Esophagus squamous epithelium (tissue), 5 donors: ENCODE measurements around the gene WDR18. TPM values are rescaled to one million over a fixed set of nuclear protein-coding genes. Genes with fewer than 3 reads are reported as not detected.
A peak's percentile ranks its signal among the peaks of the same experiment; 100 is the strongest.

ENCODE experiments used
- DNase-seq: peaks from one replicate; lab custom pipeline; 2025; lab: John Stamatoyannopoulos, UW
- H3K27ac ChIP-seq, 4 donors: fragments of 200-600 bp; sonication (generic); one replicate each; pipeline ENCODE4 v1.5.1; 2016 to 2019; ENCODE audit warnings: mild to moderate bottlenecking in 1 of 4
- H3K27me3 ChIP-seq, 4 donors: fragments of 200-600 bp; sonication (generic); 1 replicate in 3 of 4; 2 replicates in 1 of 4; pipeline versions ENCODE4 v1.5.1 to v1.6.0; 2017 to 2021; ENCODE audit warnings: antibody characterized with exemption in 1 of 4
- H3K36me3 ChIP-seq, 3 donors: fragments of 200-600 bp; sonication (generic); one replicate each; pipeline ENCODE4 v1.5.1; 2016 to 2019
- H3K4me1 ChIP-seq, 3 donors: fragments of 200-600 bp; sonication (generic); one replicate each; pipeline ENCODE4 v1.5.1; 2017 to 2019
- H3K4me3 ChIP-seq, 4 donors: fragments of 200-600 bp; sonication (generic); 1 replicate in 3 of 4; 2 replicates in 1 of 4; pipeline ENCODE4 v1.5.1; 2016 to 2019; ENCODE audit warnings: mild to moderate bottlenecking in 2 of 4, moderate library complexity in 1 of 4
- H3K9me3 ChIP-seq, 3 donors: fragments of 200-600 bp; sonication (generic); one replicate each; pipeline ENCODE4 v1.5.1; 2016 to 2019
- POLR2A ChIP-seq, 4 donors: fragments of 450-650 bp; IDR thresholded peaks; one replicate each; pipeline ENCODE4 v1.6.1; 2017; ENCODE audit warnings: antibody characterized with exemption in 4 of 4, mild to moderate bottlenecking in 4 of 4, moderate library complexity in 3 of 4
- WGBS, 2 donors: methylation state at CpG; one replicate each; pipeline ENCODE4 v1.1.5; 2018; 5-methylcytosine and 5-hydroxymethylcytosine counted together
- intact Hi-C: fragments of 100-400 bp; cut with DNase I; formaldehyde crosslinking; loops from one replicate; pipeline ENCODE4 v1.15.0; 2022
- total RNA-seq, 4 donors: library from RNA; depleted of rRNA; stranded (reverse); fragments of >200 nt; gene quantifications; one replicate each; pipeline ENCODE4 v1.1.0, GENCODE V29; 2016
- TF ChIP-seq, protein P1 (sequence below), 6 experiments: fragments of 450-650 bp in 4 of 6; fragments of 200-600 bp in 2 of 6; sonication (generic) in 2 of 6; IDR thresholded peaks; one replicate each; pipeline ENCODE4 v1.5.1; 2016 to 2019; ENCODE audit warnings: antibody characterized with exemption in 6 of 6, mild to moderate bottlenecking in 4 of 6, moderate library complexity in 4 of 6
- donor health status: DM: yes; HTN: yes; CAD: no.

WDR18 gene
- total RNA-seq, 4 donors from 2014 or later = 28.2 to 70.1 (median 53.0) TPM

DNA sequence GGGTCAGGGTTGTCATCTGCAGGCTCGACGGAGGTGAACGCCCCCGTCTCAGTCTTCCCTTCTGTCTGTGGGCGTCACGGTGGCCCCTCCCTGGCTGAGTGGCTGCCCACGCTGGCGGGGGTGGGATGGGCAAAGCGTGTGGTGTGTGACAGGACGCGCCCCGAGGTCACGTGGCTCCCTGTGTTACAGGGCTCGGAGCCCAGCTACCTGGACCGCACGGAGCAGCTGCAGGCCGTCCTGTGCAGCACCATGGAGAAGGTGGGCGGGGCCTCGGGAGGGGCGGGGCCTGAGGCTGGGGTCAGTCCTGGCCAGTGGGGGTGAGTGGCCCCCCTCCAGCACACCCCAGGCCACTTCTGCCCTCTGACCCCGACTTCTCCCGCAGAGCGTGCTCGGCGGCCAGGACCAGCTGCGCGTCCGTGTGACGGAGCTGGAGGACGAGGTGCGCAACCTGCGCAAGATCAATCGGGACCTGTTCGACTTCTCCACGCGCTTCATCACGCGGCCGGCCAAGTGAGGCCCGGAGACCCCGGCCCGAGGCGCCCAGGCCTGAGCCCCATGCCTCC is 9.8 kb downstream of the WDR18 start:
- H3K4me1 ChIP-seq = peaks cover 11 to 21% (median 12%) of the 10 kb centered on the region in 3 donors
- no peak overlapping the region for H3K27ac ChIP-seq
- H3K4me3 ChIP-seq = no peak overlapping the region
- peaks cover 0 to 53% (median 7%) of the 10 kb centered on the region in 4 donors for H3K27me3 ChIP-seq
- TF ChIP-seq, protein P1, sequence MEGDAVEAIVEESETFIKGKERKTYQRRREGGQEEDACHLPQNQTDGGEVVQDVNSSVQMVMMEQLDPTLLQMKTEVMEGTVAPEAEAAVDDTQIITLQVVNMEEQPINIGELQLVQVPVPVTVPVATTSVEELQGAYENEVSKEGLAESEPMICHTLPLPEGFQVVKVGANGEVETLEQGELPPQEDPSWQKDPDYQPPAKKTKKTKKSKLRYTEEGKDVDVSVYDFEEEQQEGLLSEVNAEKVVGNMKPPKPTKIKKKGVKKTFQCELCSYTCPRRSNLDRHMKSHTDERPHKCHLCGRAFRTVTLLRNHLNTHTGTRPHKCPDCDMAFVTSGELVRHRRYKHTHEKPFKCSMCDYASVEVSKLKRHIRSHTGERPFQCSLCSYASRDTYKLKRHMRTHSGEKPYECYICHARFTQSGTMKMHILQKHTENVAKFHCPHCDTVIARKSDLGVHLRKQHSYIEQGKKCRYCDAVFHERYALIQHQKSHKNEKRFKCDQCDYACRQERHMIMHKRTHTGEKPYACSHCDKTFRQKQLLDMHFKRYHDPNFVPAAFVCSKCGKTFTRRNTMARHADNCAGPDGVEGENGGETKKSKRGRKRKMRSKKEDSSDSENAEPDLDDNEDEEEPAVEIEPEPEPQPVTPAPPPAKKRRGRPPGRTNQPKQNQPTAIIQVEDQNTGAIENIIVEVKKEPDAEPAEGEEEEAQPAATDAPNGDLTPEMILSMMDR (IDR thresholded peaks at IDR 0.05) = no peak
- TF ChIP-seq POLR2A (IDR thresholded peaks at IDR 0.05) = no peak
- H3K36me3 ChIP-seq = peaks cover 6 to 55% (median 7%) of the 10 kb centered on the region in 3 donors
- no peaks in the 10 kb centered on the region for H3K9me3 ChIP-seq
- DNase-seq = no peak
- WGBS, 2 donors = 89 to 96% methylated on average over 5 to 27 of the region's 43 CpGs
- intact Hi-C loops = no loop called here

DNA sequence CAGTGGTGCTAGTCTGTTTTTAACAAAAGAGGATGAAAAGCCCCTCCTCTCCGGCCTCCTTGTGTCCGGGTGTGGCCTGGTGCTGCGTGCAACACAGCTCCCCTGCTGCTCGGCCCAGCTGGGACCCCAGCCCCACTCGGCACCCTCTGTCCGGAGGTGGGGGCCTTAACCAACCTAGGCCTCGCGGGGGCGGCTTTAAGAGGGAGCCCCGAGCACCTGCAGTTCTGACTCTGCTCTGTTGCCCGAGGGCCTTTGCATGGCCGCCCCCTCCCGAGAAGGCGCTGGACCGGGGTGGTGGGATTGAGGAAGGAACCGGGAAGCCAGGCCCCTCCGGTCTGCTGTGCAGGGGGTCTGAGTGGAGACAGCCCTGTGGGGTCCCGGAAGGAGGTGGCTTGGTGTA is 10.4 kb downstream of the WDR18 start:
- 100% methylated on average over 2 of the region's 18 CpGs; no CpG with 5 or more reads in 1 of the 2 donors for WGBS, 2 donors
- intact Hi-C loops = no loop called here
- Histone ChIP-seq H3K36me3 (peaks cover 6 to 51% (median 7%) of the 10 kb centered on the region in 3 donors), H3K27ac (no peak overlapping the region), H3K9me3 (no peaks in the 10 kb centered on the region), H3K4me1 (peaks cover 11 to 21% (median 12%) of the 10 kb centered on the region in 3 donors), H3K4me3 (no peak overlapping the region), H3K27me3 (peaks cover 0 to 59% (median 13%) of the 10 kb centered on the region in 4 donors)
- TF ChIP-seq, protein P1 (IDR thresholded peaks at IDR 0.05) = no peak
- no peak for TF ChIP-seq POLR2A (IDR thresholded peaks at IDR 0.05)
- DNase-seq = no peak

DNA sequence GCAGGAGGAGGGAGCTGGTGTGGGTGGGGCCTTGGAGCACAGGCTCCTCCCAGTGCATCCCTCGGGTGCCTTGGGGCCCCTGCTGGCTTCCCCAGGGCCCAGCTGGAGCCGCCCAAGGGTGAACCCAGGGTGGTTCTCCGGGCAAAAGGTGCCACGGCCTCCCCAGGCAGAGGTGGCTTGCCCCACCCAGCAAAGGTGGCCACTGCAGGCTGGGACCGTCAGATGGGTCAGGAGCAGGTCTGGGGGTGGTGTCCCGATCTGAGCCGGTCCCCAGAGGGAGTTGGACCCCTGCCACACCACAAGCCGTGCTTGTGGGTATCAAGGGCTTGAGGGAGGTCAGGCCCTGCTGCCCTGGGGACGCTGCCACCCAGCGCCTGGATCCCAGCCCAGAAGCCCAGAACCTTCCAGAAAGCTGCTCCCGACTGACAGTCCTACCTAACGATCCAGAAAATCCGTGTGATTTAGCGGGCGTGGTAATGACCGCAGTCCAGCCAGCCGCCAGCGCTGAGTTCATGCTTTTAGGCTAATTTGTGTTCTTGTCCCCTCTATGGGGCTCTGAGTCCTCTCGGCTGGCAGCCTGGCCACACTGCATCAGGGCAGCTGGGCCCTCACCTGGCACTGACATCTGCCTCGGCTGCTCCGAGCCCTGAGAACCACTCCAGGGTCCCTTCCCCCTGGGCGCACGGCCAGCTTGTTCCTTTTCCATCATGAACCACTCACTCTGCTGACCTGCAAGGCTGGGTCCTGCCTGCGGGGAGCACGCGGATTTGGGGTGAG is 11.1 kb downstream of the WDR18 start:
- no peak for DNase-seq
- TF ChIP-seq, protein P1 (IDR thresholded peaks at IDR 0.05) = no peak
- TF ChIP-seq POLR2A (IDR thresholded peaks at IDR 0.05) = no peak
- H3K4me3 ChIP-seq = no peak overlapping the region
- WGBS, 2 donors = 60 to 68% methylated on average over 6 to 15 of the region's 26 CpGs
- intact Hi-C loops = no loop called here
- H3K27me3 ChIP-seq = peaks cover 0 to 66% (median 14%) of the 10 kb centered on the region in 4 donors
- H3K27ac ChIP-seq = no peak overlapping the region
- H3K9me3 ChIP-seq = no peaks in the 10 kb centered on the region
- H3K36me3 ChIP-seq = peaks cover under 1 to 43% (median 3%) of the 10 kb centered on the region in 3 donors
- peaks cover 11 to 24% (median 14%) of the 10 kb centered on the region in 3 donors for H3K4me1 ChIP-seq

DNA sequence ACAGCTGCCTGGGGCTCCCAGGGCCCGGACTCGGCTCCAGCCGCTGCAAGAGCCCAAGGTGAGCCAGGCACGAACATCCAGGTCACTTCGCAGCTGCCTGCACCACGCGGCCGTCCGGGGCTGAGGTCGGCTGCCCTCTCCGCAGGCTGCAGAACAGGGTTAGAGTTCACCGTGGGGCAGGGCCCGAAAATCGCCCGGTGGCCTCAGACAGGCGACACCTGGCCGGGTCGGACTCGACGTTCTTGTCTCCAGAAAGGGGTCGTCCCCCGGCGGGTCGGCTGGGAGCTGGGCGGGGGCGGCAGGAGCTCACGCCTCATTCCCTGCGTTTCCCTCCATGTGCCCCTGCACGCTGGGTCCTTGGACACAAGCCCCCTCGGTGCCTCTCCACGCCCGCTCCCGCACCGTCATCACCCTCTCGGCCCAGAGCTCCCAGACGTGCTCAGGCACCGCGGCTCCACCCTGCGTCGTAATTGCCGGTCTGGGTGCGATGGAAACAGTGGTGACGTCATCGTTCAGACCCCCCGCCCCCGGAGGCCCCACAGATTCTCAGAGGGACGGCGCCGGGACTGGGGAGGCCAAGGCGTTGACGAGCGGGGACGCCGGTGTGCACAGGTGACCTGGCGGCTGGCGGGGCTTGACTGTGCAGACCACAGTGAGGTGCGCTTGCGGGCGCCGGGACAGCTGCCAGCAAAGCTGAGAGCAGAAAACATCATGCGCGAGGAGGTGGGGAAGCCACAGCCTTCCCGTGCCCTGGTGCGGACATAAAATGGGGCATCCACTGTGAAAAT is 12.1 kb downstream of the WDR18 start:
- 2 to 4% methylated on average over 26 to 29 of the region's 64 CpGs for WGBS, 2 donors
- TF ChIP-seq, protein P1 (IDR thresholded peaks at IDR 0.05) = no peak
- TF ChIP-seq POLR2A (IDR thresholded peaks at IDR 0.05) = no peak
- peak overlapping the region in 1 of 4 donors; percentile 51 for H3K4me3 ChIP-seq
- intact Hi-C loops = no loop called here
- no peak for DNase-seq
- peaks cover 0 to 33% (median 0%) of the 10 kb centered on the region in 3 donors for H3K36me3 ChIP-seq
- H3K4me1 ChIP-seq = peaks cover 17 to 34% (median 24%) of the 10 kb centered on the region in 3 donors
- no peaks in the 10 kb centered on the region for H3K9me3 ChIP-seq
- H3K27me3 ChIP-seq = peaks cover 7 to 76% (median 20%) of the 10 kb centered on the region in 4 donors
- no peak overlapping the region for H3K27ac ChIP-seq
